ENCODE results near the gene WWC2.

Gene WWC2

DNA sequence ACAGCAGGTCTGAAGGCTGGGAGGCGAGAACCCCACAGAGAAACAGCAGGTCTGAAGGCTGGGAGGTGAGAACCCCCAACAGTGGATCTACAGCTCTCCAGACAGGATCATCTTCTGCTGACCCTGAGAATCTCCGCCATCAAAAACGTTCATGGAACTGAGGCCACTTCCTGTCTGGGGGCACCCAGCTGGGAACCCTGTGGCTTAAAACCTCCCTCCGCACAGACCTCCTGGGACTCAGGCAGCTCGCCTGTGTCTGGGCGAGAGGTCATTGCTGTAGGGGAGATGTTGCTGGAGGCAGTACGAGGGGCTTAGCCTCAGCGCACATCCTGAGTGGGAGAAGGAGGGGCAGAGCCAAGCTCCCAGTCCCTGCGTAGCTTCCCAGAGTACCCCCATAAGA is 238.3 kb downstream of the WWC2 start:
- DNase-seq = no peak

DNA sequence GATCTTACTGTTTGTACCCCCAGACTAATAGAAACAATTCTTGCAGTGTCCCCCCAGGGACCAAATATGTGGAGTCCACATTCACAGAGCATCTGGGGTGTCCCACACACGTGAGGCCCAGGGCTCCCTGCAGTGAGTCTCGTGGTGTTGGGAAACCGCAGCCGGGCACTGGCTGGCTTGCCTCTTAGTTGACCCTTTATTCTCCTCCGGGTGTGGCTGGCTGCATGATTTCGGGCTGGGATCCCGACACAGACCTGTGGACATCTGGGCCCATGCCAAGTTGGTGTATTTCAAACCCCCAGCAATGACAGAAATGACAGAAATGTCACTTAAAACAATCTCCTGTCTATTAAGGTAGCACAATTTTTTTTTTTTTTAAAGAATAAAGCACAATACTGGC is 238.8 kb downstream of the WWC2 start:
- DNase-seq = no peak

DNA sequence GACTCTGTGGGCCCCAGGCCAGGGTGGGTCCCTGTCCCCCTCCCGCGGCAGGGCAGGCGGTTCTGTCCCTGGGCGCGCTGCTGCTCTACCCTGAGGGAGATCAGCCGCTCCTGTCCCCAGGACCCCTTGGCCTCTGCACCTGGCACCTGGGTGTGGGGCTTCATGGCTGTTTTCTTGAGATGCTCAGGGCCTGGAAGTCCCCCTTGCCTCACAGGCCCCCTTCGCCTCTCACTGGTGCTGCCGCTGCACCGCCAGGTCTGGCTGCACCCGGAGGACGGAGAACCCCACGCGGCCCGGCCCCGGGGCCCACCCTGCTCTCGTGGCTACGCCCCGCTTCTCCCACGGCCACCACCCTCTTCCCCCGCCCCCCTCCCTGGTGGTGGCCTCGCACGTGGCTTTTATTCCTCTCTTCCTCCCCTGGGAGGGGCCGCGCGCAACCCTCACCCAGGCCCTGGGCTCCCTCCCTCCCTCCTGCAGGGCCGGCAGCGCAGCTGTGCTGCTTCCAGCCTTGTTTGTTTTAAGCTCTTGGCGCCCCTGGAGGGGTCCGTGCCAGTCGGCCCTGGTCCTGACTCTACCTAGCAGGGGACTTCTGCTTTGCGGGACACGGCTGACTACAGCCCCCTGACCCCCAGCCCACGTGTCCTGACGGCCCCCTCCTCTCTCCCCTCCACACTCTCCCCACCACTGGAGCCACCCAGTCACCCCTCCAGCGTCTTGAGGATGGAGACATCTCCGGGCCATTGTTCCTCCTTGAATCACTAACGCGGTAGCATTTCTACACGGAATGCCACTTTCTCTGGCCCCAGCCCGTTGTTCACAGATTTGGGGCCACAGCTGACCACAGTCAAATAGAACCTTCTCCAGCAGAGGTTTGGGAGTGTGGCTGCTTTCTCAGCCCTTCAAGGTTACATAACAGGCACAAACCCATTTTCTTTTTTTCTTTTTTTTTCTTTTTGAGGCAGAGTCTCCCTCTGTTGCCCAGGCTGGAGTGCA is 243.8 kb downstream of the WWC2 start:
- DNase-seq = no peak

DNA sequence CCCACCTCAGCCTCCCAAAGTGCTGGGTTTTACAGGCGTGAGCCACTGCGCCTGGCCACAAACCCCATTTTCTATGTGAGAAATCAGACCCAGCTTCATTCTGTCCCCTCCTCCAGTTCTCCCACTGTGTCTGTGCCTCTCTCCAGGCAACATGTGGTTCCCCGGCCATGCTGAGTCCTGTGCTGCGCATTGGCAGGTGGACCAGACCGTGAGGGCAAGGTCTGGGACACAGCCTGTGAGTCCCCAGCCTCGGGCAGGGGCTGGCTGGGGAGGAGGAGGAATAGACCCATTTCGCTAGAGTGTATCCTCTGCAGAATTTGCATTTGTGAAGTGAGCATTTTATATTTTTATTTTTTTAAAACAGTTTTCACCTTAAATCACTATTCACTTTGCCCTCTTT is 244.7 kb downstream of the WWC2 start:
- no peak for DNase-seq

DNA sequence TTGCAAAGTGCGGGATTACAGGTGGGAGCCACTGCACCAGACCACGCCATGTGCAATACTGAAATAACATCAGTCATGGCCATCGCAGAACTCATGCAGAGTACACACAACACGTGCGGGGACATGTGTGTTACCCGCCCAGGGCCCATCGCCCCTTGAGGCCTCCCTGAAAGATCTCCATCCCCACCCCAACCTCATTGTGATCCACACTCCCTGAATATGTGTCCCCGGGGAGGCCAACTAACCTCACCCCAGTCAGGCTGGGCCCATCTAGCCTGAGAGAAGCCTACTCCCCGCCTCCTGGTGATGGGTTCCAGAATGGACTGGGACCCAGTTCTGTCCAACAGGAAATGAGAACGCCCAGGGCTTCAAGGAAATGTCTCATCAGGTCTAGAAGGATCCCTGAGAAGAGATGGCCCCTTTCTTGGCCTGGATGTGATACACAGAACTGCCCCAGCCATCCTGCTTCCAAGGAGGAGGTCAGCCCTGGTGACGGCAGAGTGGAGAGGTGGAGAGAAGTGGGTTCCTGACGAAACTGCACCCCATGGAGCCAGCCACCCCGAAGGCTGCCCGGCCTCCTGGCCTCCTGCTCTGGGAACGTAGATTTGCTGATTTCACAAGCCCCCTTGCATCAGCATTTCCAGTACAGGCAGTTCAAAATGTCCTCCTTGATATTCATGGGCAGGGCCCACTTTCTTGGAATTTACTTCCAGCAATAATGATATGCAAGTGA is 245.6 kb downstream of the WWC2 start:
- no peak for DNase-seq

DNA sequence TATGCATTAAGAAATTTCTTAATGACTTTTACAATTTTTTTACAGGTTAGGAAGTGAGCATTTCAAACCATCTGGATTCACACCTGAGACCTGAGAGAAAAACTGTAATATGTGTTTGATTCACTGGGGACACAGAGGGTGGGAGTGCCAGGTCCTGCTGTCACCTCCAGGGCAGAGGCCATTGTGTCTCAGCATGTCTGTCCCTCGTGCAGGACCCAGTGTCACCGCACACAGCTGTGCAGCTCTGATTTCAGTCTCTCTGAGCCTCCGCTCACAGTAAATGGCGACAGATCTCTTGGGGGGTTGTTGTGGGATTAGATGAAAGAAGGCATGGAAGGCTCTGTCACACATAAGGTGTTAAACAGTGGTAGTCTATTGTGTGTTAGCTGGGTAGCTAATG is 246.2 kb downstream of the WWC2 start:
- DNase-seq = no peak

DNA sequence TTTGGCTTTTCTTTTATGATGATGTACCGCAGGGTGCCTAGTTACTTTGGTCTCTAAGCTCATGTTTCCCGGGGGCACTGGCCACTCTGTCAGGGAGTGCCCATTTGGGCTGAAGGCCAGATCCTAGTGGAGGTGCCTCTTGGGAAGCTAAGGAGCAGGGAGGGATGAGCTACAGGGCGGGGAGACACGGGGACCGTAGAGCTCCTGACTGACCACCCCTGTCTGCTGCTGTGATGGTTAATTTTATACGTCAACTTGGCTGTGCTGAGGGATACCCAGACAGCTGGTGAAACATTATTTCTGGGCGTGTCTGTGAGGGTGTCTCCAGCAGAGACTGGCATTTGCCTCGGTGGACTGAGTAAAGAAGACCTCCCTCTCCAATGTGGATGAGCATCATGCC is 248.1 kb downstream of the WWC2 start:
- no peak for DNase-seq

DNA sequence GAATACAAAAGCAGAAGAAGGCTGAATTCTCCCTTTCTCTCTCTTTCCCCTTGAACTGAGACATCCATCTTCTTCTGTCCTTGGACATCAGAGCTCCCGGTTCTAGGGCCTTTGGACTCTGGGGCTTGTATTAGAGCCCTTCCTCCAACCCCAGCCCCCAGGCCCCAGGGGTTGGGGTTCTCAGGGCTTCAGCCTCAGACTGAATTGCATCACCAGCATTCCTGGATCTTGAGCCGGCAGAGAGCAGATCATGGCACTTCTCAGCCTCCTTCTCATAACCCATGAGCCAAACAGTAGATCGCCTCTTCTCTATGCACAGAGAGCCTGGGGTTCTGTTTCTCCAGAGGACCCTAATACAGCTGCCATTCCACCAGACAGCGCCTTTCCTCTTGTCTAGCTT is 248.5 kb downstream of the WWC2 start:
- DNase-seq = no peak

DNA sequence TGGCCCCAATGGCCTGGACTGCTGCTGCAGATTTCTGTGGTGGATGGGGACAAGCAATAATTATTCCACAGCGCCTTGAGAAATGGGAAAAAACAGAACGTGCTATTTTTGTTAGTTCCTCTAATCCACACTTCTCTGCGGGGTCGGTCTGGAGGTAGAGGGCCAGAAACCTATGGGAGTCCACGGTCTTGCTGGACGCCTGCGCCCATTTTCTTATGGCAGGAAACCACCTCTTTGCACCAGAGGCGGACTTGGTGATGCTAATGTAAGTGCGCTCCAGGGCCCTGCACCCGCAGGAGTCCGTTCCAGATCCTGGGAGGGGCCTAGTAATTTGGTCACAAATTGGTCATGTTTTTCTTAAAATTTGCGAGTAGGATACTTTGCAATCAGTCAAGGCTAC is 249.1 kb downstream of the WWC2 start:
- DNase-seq = no peak

DNA sequence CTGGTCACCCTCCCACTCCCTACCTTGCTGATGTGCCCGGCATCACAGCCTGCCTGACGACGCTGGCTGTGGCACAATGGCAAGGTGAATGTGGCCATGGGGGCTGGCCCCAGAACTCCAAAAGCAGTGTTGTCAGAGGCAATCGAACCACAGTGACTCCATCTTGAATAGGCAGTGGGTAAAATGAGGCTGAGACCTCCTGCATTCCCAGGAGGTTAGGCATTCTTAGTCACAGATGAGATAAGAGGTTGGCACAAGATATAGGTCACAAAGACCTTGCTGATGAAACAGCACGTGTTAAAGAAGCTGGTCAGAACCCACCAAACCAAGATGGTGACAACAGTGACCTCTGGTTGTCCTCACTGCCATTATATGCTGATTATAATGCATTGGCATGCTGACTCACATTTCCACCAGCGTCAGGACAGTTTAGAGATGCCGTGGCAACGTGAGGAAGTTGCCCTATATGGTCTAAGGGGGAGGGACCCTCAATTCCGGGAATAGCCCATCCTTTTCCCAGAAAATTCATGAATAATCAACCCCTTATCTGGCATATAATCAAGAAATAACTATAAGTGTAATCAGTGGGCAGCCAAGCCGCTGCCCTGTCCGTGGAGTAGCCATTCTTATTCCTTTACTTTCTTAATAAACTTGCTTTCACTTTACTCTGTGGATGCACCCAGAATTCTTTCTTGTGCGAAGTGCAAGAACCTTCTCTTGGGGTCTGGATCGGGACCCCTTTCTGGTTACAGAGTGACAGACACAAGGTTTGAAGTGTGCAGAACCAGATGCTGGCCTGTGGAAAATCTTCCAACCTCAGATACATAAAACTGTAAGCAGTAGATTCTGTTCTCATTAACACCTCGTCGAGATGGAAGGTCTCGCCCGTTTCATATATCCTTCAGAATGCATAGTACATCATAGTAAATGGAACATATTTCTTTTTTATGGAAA is 249.9 kb downstream of the WWC2 start:
- no peak for DNase-seq

DNA sequence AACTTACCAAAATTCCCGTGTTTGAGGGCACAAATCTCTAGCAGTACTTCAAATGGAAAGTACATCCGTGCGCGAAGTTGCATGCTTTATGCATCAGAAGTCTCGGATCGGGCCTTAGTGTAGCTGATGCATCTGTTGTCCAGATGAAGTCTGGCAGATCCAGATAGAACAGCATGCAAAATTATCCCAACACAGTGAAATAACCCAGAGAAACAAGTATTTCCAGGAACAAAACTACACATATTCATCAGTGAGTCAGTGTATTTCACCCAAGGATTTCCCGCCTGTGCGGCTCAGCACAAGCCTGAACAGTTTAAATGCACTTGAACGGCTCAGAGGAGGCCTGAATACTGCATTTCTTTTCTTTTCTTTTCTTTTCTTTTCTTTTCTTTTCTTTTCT is 250.6 kb downstream of the WWC2 start:
- no peak for DNase-seq

DNA sequence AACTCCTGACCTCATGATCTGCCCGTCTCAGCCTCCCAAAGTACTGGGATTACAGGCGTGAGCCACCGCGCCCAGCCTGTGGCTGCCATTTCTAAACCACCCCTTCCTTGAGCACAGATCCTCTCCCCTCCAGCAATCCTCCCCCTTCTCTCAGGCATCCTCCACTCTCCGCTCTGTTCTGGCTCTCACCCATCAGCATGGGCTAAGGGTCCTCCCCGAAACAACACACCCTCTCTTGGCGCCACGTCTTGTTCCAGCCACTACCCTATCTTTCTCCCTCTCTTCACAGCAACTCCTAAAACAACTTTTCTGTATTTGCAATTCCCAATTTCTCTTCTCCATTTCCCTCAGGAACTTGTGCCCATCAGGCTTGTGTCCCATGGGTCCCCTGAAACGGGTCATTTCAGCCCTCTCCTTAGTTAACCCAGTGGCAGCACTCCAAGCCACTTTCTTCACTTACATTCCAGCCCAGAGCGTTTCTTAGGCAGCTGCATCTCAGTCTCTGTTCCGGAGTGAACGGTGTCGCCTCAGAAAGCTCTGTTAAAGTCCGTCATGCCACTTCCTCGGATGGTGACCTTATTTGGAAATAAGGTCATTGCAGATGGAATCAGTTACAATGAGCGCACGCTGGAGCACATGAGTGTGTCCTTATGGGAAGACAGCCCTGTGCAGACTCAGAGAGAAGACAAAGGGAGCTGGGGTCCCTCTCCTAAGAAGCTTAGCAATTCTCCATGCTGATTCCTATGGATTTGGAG is 251.4 kb downstream of the WWC2 start:
- no peak for DNase-seq

DNA sequence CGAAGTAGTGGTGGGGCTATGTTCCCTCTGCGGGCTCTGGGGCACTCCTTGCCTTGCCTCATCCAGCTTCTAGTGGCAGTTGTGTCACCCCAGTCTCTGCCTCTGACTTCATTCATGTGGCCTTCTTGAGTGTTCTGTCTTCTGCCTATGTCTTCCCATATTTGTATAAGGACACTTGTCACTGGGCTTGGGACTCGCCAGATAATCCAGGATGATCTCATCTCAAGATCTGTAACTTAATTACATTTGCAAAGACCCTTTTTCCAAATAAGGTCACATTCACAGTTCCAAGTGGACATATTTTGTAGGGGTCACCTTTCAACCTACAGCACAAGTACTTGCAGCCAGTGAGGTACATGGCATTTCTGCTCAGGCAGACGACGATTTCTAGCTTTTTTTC is 253.5 kb downstream of the WWC2 start:
- no peak for DNase-seq

DNA sequence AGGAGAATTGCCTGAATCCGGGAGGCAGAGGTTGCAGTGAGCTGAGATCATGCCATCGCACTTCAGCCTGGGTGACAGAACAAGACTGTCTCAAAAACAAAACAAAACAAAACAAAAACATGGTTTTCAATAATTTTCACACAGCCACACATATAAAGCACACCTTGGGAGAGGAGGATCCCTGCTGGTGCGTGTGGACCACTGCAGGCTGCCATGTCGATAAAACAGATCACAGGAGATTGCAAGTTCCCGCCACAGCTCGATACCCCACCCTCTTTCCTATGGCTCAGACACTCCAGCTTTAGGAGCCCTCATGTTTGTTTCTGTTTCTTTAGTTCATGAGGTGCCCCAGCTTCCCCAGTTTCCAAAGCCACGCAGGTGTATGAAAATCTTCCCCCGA is 254.5 kb downstream of the WWC2 start:
- DNase-seq = no peak

DNA sequence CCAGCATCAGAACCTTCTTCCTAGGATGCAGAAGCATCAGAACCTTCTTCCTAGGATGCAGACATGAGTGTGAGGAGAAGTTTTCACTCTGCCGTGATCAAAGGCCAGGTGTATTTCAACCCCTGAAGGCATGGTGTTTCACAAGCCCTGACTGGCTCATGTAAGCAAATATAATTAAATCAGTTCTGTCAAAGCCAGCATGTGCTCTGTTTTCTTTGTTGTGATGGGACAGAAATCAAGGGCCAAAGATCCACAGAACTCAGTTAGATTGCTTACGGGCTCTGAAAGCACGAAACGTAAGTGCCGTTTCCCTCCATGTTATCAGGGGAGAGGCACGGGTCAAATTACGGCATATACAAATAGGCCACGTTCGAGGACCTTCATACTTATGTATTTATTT is 255.2 kb downstream of the WWC2 start:
- no peak for DNase-seq

DNA sequence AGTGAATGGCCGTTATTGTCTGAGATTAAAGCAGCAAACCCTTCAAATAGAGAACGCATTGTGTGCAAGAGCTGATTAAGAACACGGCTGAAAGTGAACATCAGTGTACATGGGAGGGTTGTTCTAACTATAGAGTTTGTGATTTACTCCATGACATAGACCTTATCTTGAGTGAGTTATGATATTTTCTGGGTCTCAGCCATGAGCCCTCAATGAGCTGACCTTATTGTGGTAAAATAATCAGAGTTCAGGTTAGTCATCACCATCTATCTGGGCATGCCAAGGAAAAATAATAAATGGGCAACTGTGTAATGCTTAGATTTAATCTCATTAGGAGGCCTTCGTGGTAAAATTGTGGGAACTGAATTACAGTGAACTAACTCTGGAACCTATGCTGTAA is 256.3 kb downstream of the WWC2 start:
- DNase-seq = no peak

DNA sequence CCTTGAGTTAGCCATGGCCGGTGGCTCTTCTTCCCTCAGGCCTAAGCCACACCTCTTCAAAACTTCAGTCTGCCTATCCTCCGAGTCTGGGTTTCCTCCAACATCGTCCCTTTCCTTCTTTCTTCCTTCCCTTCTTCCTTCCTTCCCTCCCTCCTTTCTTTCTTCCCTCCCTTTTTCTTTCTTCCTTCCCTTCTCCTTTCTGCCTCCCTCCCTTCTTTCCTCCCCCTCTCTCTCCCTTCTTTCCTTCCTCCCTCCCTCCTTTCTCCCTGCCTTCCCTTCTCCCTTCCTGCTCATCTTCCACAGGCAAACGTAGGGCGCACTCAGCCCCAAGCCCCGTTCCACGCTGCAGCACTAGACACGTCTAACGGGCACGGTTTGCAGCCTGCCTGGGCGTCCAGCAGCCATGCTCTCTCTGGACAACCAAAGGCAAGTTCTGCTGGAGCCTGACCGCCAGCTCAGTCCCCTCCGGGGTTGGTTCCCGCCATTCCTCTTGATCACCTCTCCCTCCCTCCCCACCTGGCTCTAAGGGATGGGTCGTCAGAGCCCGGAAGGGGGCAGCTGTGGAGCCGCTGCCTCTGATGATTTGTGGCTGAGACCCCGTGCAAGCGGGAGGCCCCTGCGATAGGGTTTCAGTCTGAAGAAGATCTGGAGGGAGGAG is 257.2 kb downstream of the WWC2 start:
- DNase-seq = no peak

DNA sequence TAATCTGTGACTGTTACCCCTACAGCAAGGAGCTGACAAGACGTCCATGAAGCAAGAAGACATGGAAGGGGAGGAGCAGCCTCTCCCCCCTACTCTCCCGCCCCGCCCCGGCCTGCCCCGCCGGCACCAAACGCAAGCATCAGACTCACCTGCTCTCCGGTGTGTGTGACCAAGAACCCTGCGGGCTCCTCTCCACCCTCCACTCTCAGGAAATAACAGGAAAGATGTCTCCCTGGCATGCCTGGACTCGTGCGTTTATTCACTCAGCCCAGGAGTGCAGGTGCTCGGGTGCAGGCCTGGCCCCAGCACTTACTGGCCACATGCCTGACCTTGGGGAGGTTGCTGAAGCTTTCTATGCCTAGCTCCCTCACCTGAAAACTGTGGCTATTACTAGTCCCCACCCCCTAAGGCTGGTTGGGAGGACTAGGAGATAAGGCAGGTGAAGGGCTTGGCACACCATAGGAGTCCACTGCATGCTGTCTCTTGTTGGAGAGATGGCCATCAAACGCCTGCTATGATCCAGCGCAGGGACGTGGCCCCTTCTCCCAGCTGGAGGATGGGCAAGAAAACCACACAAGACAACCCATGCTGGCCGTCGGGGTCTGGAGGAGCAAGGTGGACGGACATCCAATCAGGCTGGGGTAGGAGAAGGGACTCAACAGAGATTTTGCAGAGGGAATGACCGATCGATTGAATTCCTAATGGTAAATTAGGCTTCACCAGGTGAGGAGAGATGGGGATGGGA is 258.0 kb downstream of the WWC2 start:
- DNase-seq = no peak

DNA sequence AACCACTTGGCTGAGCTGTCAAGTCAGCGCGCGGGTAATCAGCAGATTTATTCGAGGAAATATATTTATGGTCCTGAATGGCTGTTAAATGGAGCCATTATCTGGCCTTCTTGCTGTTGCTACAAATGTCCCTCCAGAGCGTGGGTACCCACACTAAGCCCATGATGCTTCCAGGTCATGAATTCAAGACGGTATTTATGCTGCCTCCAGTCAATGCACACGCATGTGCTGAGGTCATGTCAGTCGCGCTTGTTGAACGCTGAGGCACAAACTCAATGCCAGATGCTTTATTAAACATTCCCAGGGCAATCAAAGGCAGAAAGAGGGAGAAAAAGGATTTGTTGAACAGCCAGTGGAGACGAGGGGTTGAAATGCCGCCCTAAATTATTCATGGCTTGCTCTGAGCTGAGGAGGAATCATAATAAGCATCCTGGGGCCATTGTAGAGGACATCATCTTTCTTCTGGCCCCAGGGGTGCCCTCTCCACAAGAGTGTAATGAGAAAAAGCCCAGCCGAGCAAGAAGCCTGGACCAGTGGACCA is 259.2 kb downstream of the WWC2 start:
- no peak for DNase-seq

DNA sequence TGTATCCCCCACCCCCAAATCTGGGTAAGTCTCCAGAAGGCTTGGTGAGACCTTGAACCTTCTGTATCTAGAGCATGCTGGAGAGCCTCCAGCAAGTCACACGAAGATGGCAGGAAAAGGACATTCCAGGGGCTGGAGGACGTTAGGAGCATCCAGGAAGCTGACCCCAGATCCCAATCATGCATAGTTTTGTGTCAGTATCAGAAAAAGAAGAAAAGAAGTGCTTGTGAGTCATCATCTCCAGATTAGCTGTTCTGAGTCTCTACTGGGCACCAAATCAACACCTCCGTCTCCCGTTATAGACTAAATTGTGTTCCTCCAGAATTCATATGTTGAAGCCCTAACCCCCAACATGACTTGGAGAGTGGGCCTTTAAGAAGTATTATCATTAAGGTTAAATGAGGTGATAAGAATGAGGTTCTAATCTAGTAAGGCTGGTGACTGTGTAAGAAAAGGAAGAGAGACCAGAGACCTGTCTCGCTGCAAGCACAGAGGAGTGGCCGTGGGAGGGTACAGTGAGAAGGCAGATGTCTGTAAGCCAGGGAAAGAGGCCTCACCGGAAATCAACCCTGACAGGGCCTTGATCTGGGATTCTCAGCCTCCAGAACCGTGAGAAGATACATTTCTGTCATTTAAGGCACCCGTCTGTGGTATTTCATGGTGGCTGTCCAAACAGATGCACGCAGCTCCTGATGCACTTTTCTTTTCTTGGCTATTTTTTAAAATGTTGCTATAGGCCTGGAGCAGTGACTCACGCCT is 261.3 kb downstream of the WWC2 start:
- DNase-seq = no peak
